ENCODE results near the gene GLRX3.
"Not testable (repeated sequence)": the region's sequence is repeated elsewhere in the genome, so short reads cannot be mapped to it uniquely, and the experiment has no call there.

Gene GLRX3

DNA sequence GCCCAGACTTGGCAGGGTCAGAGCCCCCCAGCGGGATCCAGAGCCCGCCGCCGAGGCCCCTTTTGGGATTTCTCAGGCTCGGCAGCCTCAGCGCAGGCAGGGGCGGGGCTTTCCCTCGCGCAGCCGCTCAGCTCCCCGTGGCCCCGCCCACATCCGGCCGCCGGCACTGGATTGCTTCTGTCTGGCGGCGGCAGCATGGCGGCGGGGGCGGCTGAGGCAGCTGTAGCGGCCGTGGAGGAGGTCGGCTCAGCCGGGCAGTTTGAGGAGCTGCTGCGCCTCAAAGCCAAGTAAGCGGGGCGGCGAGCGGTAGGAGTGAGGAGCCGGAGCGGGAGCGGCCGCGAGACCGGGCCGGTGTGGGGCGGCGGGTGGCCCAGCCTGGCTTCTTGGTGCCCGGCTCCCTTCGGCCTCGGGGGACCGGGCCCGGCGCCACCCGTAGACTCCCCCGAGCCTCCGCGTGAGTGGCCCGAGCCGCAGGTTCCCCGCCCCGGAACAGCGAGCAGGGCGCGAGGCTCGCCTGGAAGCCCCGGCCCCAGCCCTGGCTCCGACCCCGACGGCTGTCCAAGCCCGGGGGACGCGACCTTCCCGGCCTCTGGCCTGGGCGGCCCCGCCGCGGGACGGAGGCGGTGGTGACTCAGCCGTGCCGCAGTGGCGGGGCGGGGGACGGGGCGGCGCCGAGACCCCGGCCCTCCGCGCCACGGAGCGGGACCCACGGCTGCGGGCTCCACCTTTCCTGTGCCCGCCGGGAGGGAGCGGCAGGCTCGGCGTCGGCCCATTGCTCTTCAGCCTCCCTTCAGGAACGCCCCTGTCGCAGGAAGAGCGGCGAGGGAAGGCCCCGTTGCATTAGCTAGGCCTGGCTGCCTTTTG is at the start of gene GLRX3:
Gene GLRX3 (plus strand): TSS at position 166 of the 864 bp plus-strand sequence. CDS start 30 bp downstream, at position 196.
- DNase-seq (ENCODE audit: low spot score): peak; percentile 71

DNA sequence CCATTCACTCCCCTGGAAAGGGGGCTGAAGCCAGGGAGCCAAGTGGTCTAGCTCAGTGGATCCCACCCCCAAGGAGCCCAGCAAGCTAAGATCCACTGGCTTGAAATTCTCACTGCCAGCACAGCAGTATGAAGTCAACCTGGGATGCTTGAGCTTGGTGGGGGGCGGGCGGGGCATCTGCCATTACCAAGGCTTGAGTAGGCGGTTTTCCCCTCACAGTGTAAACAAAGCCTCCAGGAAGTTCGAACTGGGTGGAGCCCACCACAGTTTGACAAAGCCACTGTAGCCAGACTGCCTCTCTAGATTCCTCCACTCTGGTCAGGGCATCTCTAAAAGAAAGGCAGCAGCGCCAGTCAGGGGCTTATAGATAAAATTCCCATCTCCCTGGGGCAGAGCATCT is 45.6 kb upstream of the GLRX3 start:
- not testable (repeated sequence) for DNase-seq (ENCODE audit: low spot score)

DNA sequence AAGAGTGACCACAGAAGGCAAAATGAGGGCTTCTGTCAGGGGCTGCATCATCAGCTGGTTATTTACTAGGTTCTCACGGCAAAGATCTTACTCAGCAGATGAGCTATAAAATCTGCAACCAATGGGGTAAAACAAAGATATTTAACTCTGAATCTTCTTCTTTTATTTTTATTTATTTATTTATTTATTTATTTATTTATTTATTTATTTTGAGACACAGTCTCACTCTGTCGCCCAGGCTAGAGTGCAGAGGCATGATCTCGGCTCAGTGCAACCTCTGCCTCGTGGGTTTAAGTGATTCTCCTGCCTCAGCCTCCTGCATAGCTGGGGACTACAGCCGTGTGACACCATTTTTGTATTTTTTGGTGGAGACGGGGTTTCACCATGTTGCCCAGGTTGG is 36.8 kb upstream of the GLRX3 start:
- DNase-seq (ENCODE audit: low spot score): no peak

DNA sequence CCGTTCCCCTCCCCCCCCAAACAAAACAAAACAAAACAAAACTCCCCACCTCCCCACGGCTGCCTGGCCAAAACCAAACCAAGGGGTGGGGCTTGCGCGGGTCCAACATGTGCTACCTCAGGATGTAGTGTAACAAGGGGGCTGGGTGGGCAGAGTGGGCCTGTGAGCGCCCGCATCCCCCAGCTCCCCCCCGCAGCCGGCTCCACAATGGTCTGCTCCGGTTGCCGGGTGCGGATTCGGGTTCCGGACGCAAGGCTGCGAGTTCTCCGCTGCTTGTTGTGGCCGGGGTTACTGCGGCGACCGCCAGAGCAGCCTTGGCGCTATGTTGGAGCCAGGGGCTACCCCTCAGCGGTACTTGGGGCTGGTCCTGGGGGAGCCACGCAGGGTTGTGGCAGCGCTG is 30.5 kb upstream of the GLRX3 start:
- DNase-seq (ENCODE audit: low spot score): no peak

GRCh38 chr10:130108146-130108545 is 28.0 kb upstream of the GLRX3 start:
- DNase-seq (ENCODE audit: low spot score): not testable (repeated sequence)

GRCh38 chr10:130108934-130109604 is 27.1 kb upstream of the GLRX3 start:
- DNase-seq (ENCODE audit: low spot score): no peak

GRCh38 chr10:130109796-130110245 is 26.4 kb upstream of the GLRX3 start:
- DNase-seq (ENCODE audit: low spot score): peak; percentile 83

- peak; percentile 95 for DNase-seq (ENCODE audit: low spot score)
Observed at GRCh38 chr10:130110246-130111112, 25.7 kb upstream of the GLRX3 start, which contains the start of gene C10orf143. Gene C10orf143 (minus strand): TSS chr10:130110830. CDS start chr10:130110772, 58 bp downstream.

- peak; percentile 97 for DNase-seq (ENCODE audit: low spot score)
Observed at GRCh38 chr10:130111113-130111851, 24.9 kb upstream of the GLRX3 start.

DNA sequence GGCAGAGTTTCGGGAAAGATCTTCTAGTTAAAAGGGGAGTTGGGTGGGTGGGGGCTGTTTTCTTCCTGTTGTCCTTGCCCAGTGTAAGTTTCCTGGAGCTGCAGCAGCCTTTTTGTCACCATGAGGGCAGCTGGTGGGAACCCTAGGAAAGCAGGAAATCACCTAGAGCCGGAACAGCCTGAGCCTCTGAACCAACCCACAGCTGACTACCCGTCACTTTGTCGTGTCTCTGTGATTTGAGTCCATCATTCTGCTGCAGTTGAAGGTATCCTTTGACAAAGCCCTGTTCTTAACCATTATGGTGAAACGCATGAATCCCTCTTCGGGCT is 24.4 kb upstream of the GLRX3 start:
- no peak for DNase-seq (ENCODE audit: low spot score)

GRCh38 chr10:130112821-130113220 is 23.4 kb upstream of the GLRX3 start:
- no peak for DNase-seq (ENCODE audit: low spot score)

- not testable (repeated sequence) for DNase-seq (ENCODE audit: low spot score)
Observed at GRCh38 chr10:130116942-130117341, 19.2 kb upstream of the GLRX3 start.

- DNase-seq (ENCODE audit: low spot score): not testable (repeated sequence)
Observed at GRCh38 chr10:130117535-130117934, 18.7 kb upstream of the GLRX3 start.

DNA sequence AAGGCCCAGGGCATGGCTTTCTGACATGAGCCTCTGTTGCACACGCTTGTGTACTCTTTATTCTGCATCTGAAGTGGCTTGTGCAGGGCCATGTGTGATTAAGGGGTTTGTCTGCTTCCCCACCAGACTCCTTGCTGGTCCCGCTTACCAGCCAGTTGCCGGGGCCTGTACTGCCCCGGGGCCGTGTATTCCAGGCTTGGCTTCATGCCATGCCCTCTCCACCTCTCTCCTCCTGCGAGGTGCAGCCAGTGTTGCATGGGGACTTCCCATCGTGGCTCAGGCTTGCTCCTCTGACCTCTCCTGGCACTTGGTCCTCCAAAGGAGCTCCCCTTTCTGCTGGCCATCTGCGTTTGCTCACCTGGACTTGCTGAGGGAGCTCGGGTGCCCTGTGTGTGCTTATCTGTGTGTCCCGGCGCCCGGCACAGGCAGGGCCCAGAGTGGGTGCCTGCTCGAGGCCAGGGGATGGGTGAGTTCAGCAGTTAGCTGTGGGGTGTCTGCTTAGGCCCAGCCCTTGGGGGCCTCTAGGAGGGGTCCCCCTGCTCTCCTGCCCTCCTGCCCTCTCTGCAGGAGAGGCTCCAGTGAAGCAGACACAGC is 14.6 kb upstream of the GLRX3 start:
- DNase-seq (ENCODE audit: low spot score): no peak

GRCh38 chr10:130127364-130128061 is 8.7 kb upstream of the GLRX3 start:
- peak; percentile 64 for DNase-seq (ENCODE audit: low spot score)

- no peak for DNase-seq (ENCODE audit: low spot score)
Observed at GRCh38 chr10:130128062-130128781, 8.0 kb upstream of the GLRX3 start.

- DNase-seq (ENCODE audit: low spot score): no peak
Observed at GRCh38 chr10:130128922-130129321, 7.3 kb upstream of the GLRX3 start.

GRCh38 chr10:130135676-130136225 is 440 bp upstream of the GLRX3 start:
- DNase-seq (ENCODE audit: low spot score): no peak

GRCh38 chr10:130137090-130137448 is 878 bp downstream of the GLRX3 start:
- DNase-seq (ENCODE audit: low spot score): peak; percentile 35

All from SW480 (cell line).